Stimulated activated CD4-positive, alpha-beta T cell treated with anti-CD3 and anti-CD28 coated beads, Interleukin-4, amount 100 ng/mL, for 4 hours (primary cell): Measurements from ENCODE around the gene DNM3.

Experiments used
- DNase-seq, 2 experiments: peaks; one replicate each; pipeline ENCODE4 v3.0.0-alpha.2; 2020

Gene DNM3

GRCh38 chr1:171873664-171874063, 32.4 kb downstream of the DNM3 start:
- DNase-seq = no peak

- no peak for DNase-seq
Measured at GRCh38 chr1:171877701-171878100, 36.4 kb downstream of the DNM3 start.

- DNase-seq = no peak
Measured at GRCh38 chr1:171879556-171879955, 38.3 kb downstream of the DNM3 start.

- no peak for DNase-seq
Measured at GRCh38 chr1:171881442-171881841, 40.1 kb downstream of the DNM3 start.

- no peak for DNase-seq
Measured at GRCh38 chr1:171883849-171884248, 42.6 kb downstream of the DNM3 start.

GRCh38 chr1:171884475-171884874, 43.2 kb downstream of the DNM3 start:
- no peak for DNase-seq

- no peak for DNase-seq
Measured at GRCh38 chr1:171890131-171890530, 48.8 kb downstream of the DNM3 start.

GRCh38 chr1:171896936-171897703, 55.8 kb downstream of the DNM3 start:
- no peak for DNase-seq

GRCh38 chr1:171898941-171899340, 57.6 kb downstream of the DNM3 start:
- DNase-seq = no peak

GRCh38 chr1:171899838-171900237, 58.5 kb downstream of the DNM3 start:
- no peak for DNase-seq

GRCh38 chr1:171901245-171901644, 59.9 kb downstream of the DNM3 start:
- DNase-seq = no peak

- no peak for DNase-seq
Measured at GRCh38 chr1:171902527-171902926, 61.2 kb downstream of the DNM3 start.

GRCh38 chr1:171904778-171905450, 63.6 kb downstream of the DNM3 start:
- no peak for DNase-seq

GRCh38 chr1:171909711-171910110, 68.4 kb downstream of the DNM3 start:
- no peak for DNase-seq

- no peak for DNase-seq
Measured at GRCh38 chr1:171910786-171911185, 69.5 kb downstream of the DNM3 start.

- DNase-seq = no peak
Measured at GRCh38 chr1:171911506-171911905, 70.2 kb downstream of the DNM3 start.

- no peak for DNase-seq
Measured at GRCh38 chr1:171912509-171913175, 71.3 kb downstream of the DNM3 start.

GRCh38 chr1:171913385-171913784, 72.1 kb downstream of the DNM3 start:
- DNase-seq = no peak

GRCh38 chr1:171916315-171916771, 75.0 kb downstream of the DNM3 start:
- no peak for DNase-seq

- no peak for DNase-seq
Measured at GRCh38 chr1:171917331-171917730, 76.0 kb downstream of the DNM3 start.

GRCh38 chr1:171919891-171920887, 78.9 kb downstream of the DNM3 start:
- DNase-seq = no peak

- no peak for DNase-seq
Measured at GRCh38 chr1:171922999-171923398, 81.7 kb downstream of the DNM3 start.

GRCh38 chr1:171929121-171929520, 87.8 kb downstream of the DNM3 start:
- no peak for DNase-seq
